Suprapubic skin (tissue), 4 donors: ENCODE measurements around the gene OR5M3. TPM values are rescaled to one million over a fixed set of nuclear protein-coding genes. Genes with fewer than 3 reads are reported as not detected.

Experiments used
- DNase-seq, 2 donors: peaks; one replicate each; pipeline ENCODE4 v3.0.0-alpha.2; 2019; ENCODE audit warnings: low spot score in 2 of 2
- H3K27ac ChIP-seq: fragments of 200-600 bp; sonication (generic); one replicate; pipeline ENCODE4 v1.5.1; 2019
- H3K27me3 ChIP-seq: fragments of 200-600 bp; sonication (generic); one replicate; pipeline ENCODE4 v1.5.1; 2019
- H3K36me3 ChIP-seq: fragments of 200-600 bp; sonication (generic); one replicate; pipeline ENCODE4 v1.5.1; 2019
- H3K4me1 ChIP-seq: fragments of 200-600 bp; sonication (generic); one replicate; pipeline ENCODE4 v1.5.1; 2019
- H3K4me3 ChIP-seq: fragments of 200-600 bp; sonication (generic); one replicate; pipeline ENCODE4 v1.5.1; 2019; ENCODE audit warnings: mild to moderate bottlenecking
- H3K9me3 ChIP-seq: fragments of 200-600 bp; sonication (generic); one replicate; pipeline ENCODE4 v1.5.1; 2019
- EP300 ChIP-seq: sonication (generic); formaldehyde crosslinking; IDR thresholded peaks from one replicate; pipeline ENCODE4 v1.6.1; 2017; ENCODE audit warnings: antibody characterized with exemption
- POLR2A ChIP-seq, 2 donors: fragments of 450-650 bp; IDR thresholded peaks; one replicate each; pipeline ENCODE4 v1.6.1; 2017; ENCODE audit warnings: antibody characterized with exemption in 2 of 2, mild to moderate bottlenecking in 2 of 2, moderate library complexity in 2 of 2
- POLR2AphosphoS5 ChIP-seq, 3 donors: sonication (generic); formaldehyde crosslinking; IDR thresholded peaks; one replicate each; pipeline ENCODE4 v1.6.1; 2017; ENCODE audit warnings: antibody characterized with exemption in 3 of 3
- WGBS: methylation state at CpG from one replicate; pipeline ENCODE4 v1.1.5; 2018; 5-methylcytosine and 5-hydroxymethylcytosine counted together
- total RNA-seq, 4 donors: library from RNA; depleted of rRNA; stranded (reverse); fragments of >200 nt; gene quantifications; one replicate each; pipeline ENCODE4 v1.1.0, GENCODE V29; 2016
- TF ChIP-seq, protein P1 (sequence below), 2 donors: fragments of 200-600 bp in 1 of 2; fragments of 450-650 bp in 1 of 2; sonication (generic) in 1 of 2; IDR thresholded peaks; one replicate each; pipeline ENCODE4 v1.5.1; 2016 to 2019; ENCODE audit warnings: antibody characterized with exemption in 2 of 2, mild to moderate bottlenecking in 1 of 2, moderate library complexity in 1 of 2

Gene OR5M3
- total RNA-seq, 4 donors from 2014 or later, result not detected

GRCh38 chr11:56495117-56495516 is 22.0 kb upstream of the OR5M3 start:
- Histone ChIP-seq H3K9me3 (no peaks in the 10 kb centered on the region), H3K4me3 (no peak overlapping the region), H3K36me3 (no peaks in the 10 kb centered on the region), H3K27ac (no peak overlapping the region), H3K4me1 (no peaks in the 10 kb centered on the region), H3K27me3 (no peaks in the 10 kb centered on the region)
- WGBS, result 80% methylated on average over 2 of the region's 2 CpGs
- no peak for DNase-seq
- TF ChIP-seq POLR2AphosphoS5 (IDR thresholded peaks at IDR 0.05), result no peak
- no peak for TF ChIP-seq EP300
- TF ChIP-seq, protein P1, sequence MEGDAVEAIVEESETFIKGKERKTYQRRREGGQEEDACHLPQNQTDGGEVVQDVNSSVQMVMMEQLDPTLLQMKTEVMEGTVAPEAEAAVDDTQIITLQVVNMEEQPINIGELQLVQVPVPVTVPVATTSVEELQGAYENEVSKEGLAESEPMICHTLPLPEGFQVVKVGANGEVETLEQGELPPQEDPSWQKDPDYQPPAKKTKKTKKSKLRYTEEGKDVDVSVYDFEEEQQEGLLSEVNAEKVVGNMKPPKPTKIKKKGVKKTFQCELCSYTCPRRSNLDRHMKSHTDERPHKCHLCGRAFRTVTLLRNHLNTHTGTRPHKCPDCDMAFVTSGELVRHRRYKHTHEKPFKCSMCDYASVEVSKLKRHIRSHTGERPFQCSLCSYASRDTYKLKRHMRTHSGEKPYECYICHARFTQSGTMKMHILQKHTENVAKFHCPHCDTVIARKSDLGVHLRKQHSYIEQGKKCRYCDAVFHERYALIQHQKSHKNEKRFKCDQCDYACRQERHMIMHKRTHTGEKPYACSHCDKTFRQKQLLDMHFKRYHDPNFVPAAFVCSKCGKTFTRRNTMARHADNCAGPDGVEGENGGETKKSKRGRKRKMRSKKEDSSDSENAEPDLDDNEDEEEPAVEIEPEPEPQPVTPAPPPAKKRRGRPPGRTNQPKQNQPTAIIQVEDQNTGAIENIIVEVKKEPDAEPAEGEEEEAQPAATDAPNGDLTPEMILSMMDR (IDR thresholded peaks at IDR 0.05), result no peak

- Histone ChIP-seq H3K9me3 (peaks cover 2% of the 10 kb centered on the region), H3K36me3 (no peaks in the 10 kb centered on the region), H3K27me3 (no peaks in the 10 kb centered on the region), H3K4me3 (no peak within 1 kb of the TSS), H3K27ac (no peak within 1 kb of the TSS), H3K4me1 (no peaks in the 10 kb centered on the region)
- TF ChIP-seq EP300 (no peak), POLR2AphosphoS5 (IDR thresholded peaks at IDR 0.05) (no peak), POLR2A (IDR thresholded peaks at IDR 0.05) (no peak)
- TF ChIP-seq, protein P1 (IDR thresholded peaks at IDR 0.05), result no peak
- no peak for DNase-seq
- 80% methylated on average over 7 of the region's 7 CpGs for WGBS
Observed at GRCh38 chr11:56491270-56491669, 18.1 kb upstream of the OR5M3 start, which contains the start of gene OR5M8. TSS of gene OR5M8 (minus strand) at chr11:56491370. CDS start at chr11:56491370, 0 bp downstream.

GRCh38 chr11:56486801-56487200 is 13.6 kb upstream of the OR5M3 start:
- H3K36me3 ChIP-seq, result no peaks in the 10 kb centered on the region
- WGBS, result 77% methylated on average over 3 of the region's 3 CpGs
- H3K9me3 ChIP-seq, result peaks cover 2% of the 10 kb centered on the region
- H3K4me3 ChIP-seq, result no peak overlapping the region
- no peak overlapping the region for H3K27ac ChIP-seq
- no peaks in the 10 kb centered on the region for H3K4me1 ChIP-seq
- no peak for TF ChIP-seq POLR2A (IDR thresholded peaks at IDR 0.05)
- TF ChIP-seq EP300, result no peak
- TF ChIP-seq, protein P1 (IDR thresholded peaks at IDR 0.05), result no peak
- TF ChIP-seq POLR2AphosphoS5 (IDR thresholded peaks at IDR 0.05), result no peak
- no peaks in the 10 kb centered on the region for H3K27me3 ChIP-seq
- no peak for DNase-seq

GRCh38 chr11:56474729-56475235 is 1.6 kb upstream of the OR5M3 start:
- no peak overlapping the region for H3K4me3 ChIP-seq
- WGBS, result 86% methylated on average over 1 of the region's 1 CpG
- H3K36me3 ChIP-seq, result no peaks in the 10 kb centered on the region
- TF ChIP-seq, protein P1 (IDR thresholded peaks at IDR 0.05), result no peak
- TF ChIP-seq EP300, result no peak
- no peak for TF ChIP-seq POLR2A (IDR thresholded peaks at IDR 0.05)
- no peak for TF ChIP-seq POLR2AphosphoS5 (IDR thresholded peaks at IDR 0.05)
- H3K4me1 ChIP-seq, result no peaks in the 10 kb centered on the region
- no peak for DNase-seq
- peaks cover 4% of the 10 kb centered on the region for H3K9me3 ChIP-seq
- H3K27me3 ChIP-seq, result no peaks in the 10 kb centered on the region
- no peak overlapping the region for H3K27ac ChIP-seq

DNA sequence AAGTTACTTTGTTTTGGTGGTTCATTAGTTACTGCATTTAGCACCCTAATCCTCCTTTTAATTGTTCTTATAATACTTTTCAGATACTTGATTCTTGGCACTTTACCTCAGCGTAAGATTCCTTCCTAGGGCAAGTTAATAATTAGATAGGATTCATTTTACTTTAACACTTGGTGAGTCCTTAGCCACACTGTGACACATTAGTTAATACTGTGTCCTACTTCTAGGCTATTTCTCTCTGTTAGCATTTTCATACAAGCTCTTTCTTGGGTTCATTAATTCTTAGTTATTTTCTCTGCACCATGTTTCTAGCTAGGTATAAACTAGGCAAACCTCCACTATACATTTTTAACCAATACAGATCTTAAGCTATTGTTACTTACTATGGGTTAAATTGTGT is 16.1 kb downstream of the OR5M3 start:
- Histone ChIP-seq H3K4me3 (no peak overlapping the region), H3K27ac (no peak overlapping the region), H3K4me1 (no peaks in the 10 kb centered on the region), H3K36me3 (no peaks in the 10 kb centered on the region), H3K9me3 (no peaks in the 10 kb centered on the region), H3K27me3 (no peaks in the 10 kb centered on the region)
- TF ChIP-seq EP300, result no peak
- TF ChIP-seq, protein P1 (IDR thresholded peaks at IDR 0.05), result no peak
- TF ChIP-seq POLR2A (IDR thresholded peaks at IDR 0.05), result no peak
- TF ChIP-seq POLR2AphosphoS5 (IDR thresholded peaks at IDR 0.05), result no peak
- no peak for DNase-seq
- 88% methylated on average over 1 of the region's 1 CpG for WGBS
